Type B pancreatic cell (in vitro differentiated cells): Measurements from ENCODE around the gene KRT78. TPM values are rescaled to one million over a fixed set of nuclear protein-coding genes. Genes with fewer than 3 reads are reported as not detected.

Source experiments
- DNase-seq: peaks from one replicate; pipeline ENCODE4 v3.0.0; 2021; ENCODE audit warnings: mixed read lengths; ENCODE audit not compliant: unreplicated experiment; ENCODE audit errors: extremely low spot score
- H3K27ac Mint-ChIP-seq: 2 replicates; pipeline ENCODE4 v1.8.0; 2021; ENCODE audit warnings: mild to moderate bottlenecking, mixed read lengths
- H3K27me3 Mint-ChIP-seq: 2 replicates; pipeline ENCODE4 v1.8.0; 2021; ENCODE audit warnings: mixed read lengths
- H3K36me3 Mint-ChIP-seq: 2 replicates; pipeline ENCODE4 v1.8.0; 2021; ENCODE audit warnings: mixed read lengths
- H3K4me1 Mint-ChIP-seq: one replicate; pipeline ENCODE4 v1.8.0; 2021; ENCODE audit warnings: mixed read lengths; ENCODE audit not compliant: unreplicated experiment
- H3K4me3 Mint-ChIP-seq: 2 replicates; pipeline ENCODE4 v1.8.0; 2021; ENCODE audit warnings: mild to moderate bottlenecking, mixed read lengths
- H3K9me3 Mint-ChIP-seq: 2 replicates; pipeline ENCODE4 v1.8.0; 2021; ENCODE audit warnings: mixed read lengths
- CTCF ChIP-seq: fragments of 200-600 bp; sonication (generic); conservative IDR thresholded peaks from 2 replicates; pipeline ENCODE4 v1.5.0; 2021; ENCODE audit warnings: antibody characterized with exemption, mild to moderate bottlenecking
- total RNA-seq: library from RNA; stranded (reverse); gene quantifications from 2 replicates; pipeline ENCODE4 v1.2.1, GENCODE V29; 2021; ENCODE audit warnings: low replicate concordance

Gene KRT78
- total RNA-seq, 1 donor from 2014 or later: 14.7 TPM

GRCh38 chr12:52822771-52823510 is 25.9 kb downstream of the KRT78 start:
- H3K9me3 Mint-ChIP-seq: no peaks in the 10 kb centered on the region
- H3K27ac Mint-ChIP-seq: no peak overlapping the region
- no peak for TF ChIP-seq CTCF

GRCh38 chr12:52821826-52822660 is 26.8 kb downstream of the KRT78 start:
- H3K27ac Mint-ChIP-seq: no peak overlapping the region
- no peak for DNase-seq
- no peak overlapping the region for H3K4me3 Mint-ChIP-seq
- H3K36me3 Mint-ChIP-seq: no peaks in the 10 kb centered on the region
- H3K27me3 Mint-ChIP-seq: peaks cover 26% of the 10 kb centered on the region
- no peak for TF ChIP-seq CTCF
- H3K9me3 Mint-ChIP-seq: no peaks in the 10 kb centered on the region
- peaks cover 15% of the 10 kb centered on the region for H3K4me1 Mint-ChIP-seq

More at GRCh38 chr12:52822771-52823510, 25.9 kb downstream of the KRT78 start:
- Mint-ChIP-seq H3K36me3 (no peaks in the 10 kb centered on the region), H3K4me3 (no peak overlapping the region), H3K4me1 (peaks cover 15% of the 10 kb centered on the region), H3K27me3 (peaks cover 21% of the 10 kb centered on the region)
- DNase-seq: no peak

GRCh38 chr12:52821071-52821730 is 27.6 kb downstream of the KRT78 start:
- no peak for TF ChIP-seq CTCF
- Mint-ChIP-seq H3K27me3 (peaks cover 26% of the 10 kb centered on the region), H3K4me1 (peaks cover 15% of the 10 kb centered on the region), H3K9me3 (no peaks in the 10 kb centered on the region), H3K4me3 (no peak overlapping the region), H3K36me3 (no peaks in the 10 kb centered on the region), H3K27ac (peak overlapping the region; percentile 36)
- no peak for DNase-seq

GRCh38 chr12:52820521-52820920 is 28.3 kb downstream of the KRT78 start:
- DNase-seq: no peak
- no peak overlapping the region for H3K27ac Mint-ChIP-seq
- H3K27me3 Mint-ChIP-seq: peaks cover 28% of the 10 kb centered on the region
- no peak for TF ChIP-seq CTCF
- no peak overlapping the region for H3K4me3 Mint-ChIP-seq
- no peaks in the 10 kb centered on the region for H3K9me3 Mint-ChIP-seq
- no peaks in the 10 kb centered on the region for H3K36me3 Mint-ChIP-seq
- H3K4me1 Mint-ChIP-seq: peaks cover 15% of the 10 kb centered on the region

GRCh38 chr12:52819731-52820510 is 28.9 kb downstream of the KRT78 start:
- TF ChIP-seq CTCF: no peak
- no peak overlapping the region for H3K27ac Mint-ChIP-seq
- no peak for DNase-seq
- no peaks in the 10 kb centered on the region for H3K36me3 Mint-ChIP-seq
- H3K9me3 Mint-ChIP-seq: no peaks in the 10 kb centered on the region
- peaks cover 15% of the 10 kb centered on the region for H3K4me1 Mint-ChIP-seq
- peaks cover 31% of the 10 kb centered on the region for H3K27me3 Mint-ChIP-seq
- H3K4me3 Mint-ChIP-seq: no peak overlapping the region
